MM.1S (cell line): ENCODE measurements around the gene KIRREL3.

Experiments
- DNase-seq: peaks from one replicate; pipeline ENCODE4 v3.0.0-alpha.2; 2015
- H2AFZ ChIP-seq: fragments of 300-600 bp; sonication (generic); 2 replicates; pipeline ENCODE4 v1.6.0; 2016; ENCODE audit warnings: antibody characterized with exemption, low read length
- H3F3A ChIP-seq: fragments of 300-600 bp; sonication (generic); 2 replicates; pipeline ENCODE4 v1.6.1; 2016; ENCODE audit warnings: mild to moderate bottlenecking, antibody characterized with exemption, low read length, moderate library complexity, mixed read lengths; ENCODE audit not compliant: insufficient read depth
- H3K27ac ChIP-seq: fragments of 300-600 bp; sonication (generic); 2 replicates; pipeline ENCODE4 v1.5.1; 2016; ENCODE audit warnings: mild to moderate bottlenecking, low read length
- H3K27me3 ChIP-seq: fragments of 300-600 bp; sonication (generic); replicated peaks from 2 replicates; pipeline ENCODE4 v1.6.0; 2016; ENCODE audit warnings: low read length; ENCODE audit not compliant: insufficient read depth
- H3K36me3 ChIP-seq: fragments of 300-600 bp; sonication (generic); replicated peaks from 2 replicates; pipeline ENCODE4 v1.6.1; 2016; ENCODE audit warnings: mild to moderate bottlenecking, low read length, mixed read lengths; ENCODE audit not compliant: insufficient read depth
- H3K4me1 ChIP-seq: fragments of 300-600 bp; sonication (generic); 2 replicates; pipeline ENCODE4 v1.6.1; 2016; ENCODE audit warnings: low read length, mixed read lengths
- H3K4me2 ChIP-seq: fragments of 300-600 bp; sonication (generic); 2 replicates; pipeline ENCODE4 v1.6.0; 2016; ENCODE audit warnings: low read depth, low read length
- H3K4me3 ChIP-seq: fragments of 300-600 bp; sonication (generic); 2 replicates; pipeline ENCODE4 v1.5.1; 2016; ENCODE audit warnings: low read length, mixed read lengths
- H3K79me2 ChIP-seq: fragments of 300-600 bp; sonication (generic); 2 replicates; pipeline ENCODE4 v1.6.1; 2016; ENCODE audit warnings: mixed run types, low read length, mixed read lengths
- H3K9ac ChIP-seq: fragments of 300-600 bp; sonication (generic); 2 replicates; pipeline ENCODE4 v1.6.1; 2016; ENCODE audit warnings: low read length, mixed read lengths
- H3K9me2 ChIP-seq: fragments of 300-600 bp; sonication (generic); replicated peaks from 2 replicates; pipeline ENCODE4 v1.6.1; 2016; ENCODE audit warnings: mild to moderate bottlenecking, low read length, mixed read lengths; ENCODE audit not compliant: insufficient read depth
- H3K9me3 ChIP-seq: fragments of 300-600 bp; sonication (generic); replicated peaks from 2 replicates; pipeline ENCODE4 v1.6.1; 2016; ENCODE audit warnings: mild to moderate bottlenecking, low read length, mixed read lengths; ENCODE audit not compliant: insufficient read depth
- H4K20me1 ChIP-seq: fragments of 300-600 bp; sonication (generic); 2 replicates; pipeline ENCODE4 v1.6.1; 2016; ENCODE audit warnings: mild to moderate bottlenecking, low read length, moderate library complexity, mixed read lengths; ENCODE audit not compliant: insufficient read depth
- EZH2 ChIP-seq: fragments of 300-600 bp; sonication (generic); optimal IDR thresholded peaks from 2 replicates; pipeline ENCODE3; 2017; ENCODE audit warnings: low read depth, mild to moderate bottlenecking, antibody characterized with exemption, low read length, mixed read lengths
- EZH2phosphoT487 ChIP-seq: fragments of 300-600 bp; sonication (generic); IDR thresholded peaks from 2 replicates; pipeline ENCODE4 v1.6.1; 2018; ENCODE audit warnings: antibody characterized with exemption, low read length
- TF ChIP-seq, protein P1 (sequence below): fragments of 300-600 bp; sonication (generic); IDR thresholded peaks from 2 replicates; pipeline ENCODE4 v1.5.1; 2016; ENCODE audit warnings: antibody characterized with exemption, low read length, mixed read lengths

KIRREL3 gene

DNA sequence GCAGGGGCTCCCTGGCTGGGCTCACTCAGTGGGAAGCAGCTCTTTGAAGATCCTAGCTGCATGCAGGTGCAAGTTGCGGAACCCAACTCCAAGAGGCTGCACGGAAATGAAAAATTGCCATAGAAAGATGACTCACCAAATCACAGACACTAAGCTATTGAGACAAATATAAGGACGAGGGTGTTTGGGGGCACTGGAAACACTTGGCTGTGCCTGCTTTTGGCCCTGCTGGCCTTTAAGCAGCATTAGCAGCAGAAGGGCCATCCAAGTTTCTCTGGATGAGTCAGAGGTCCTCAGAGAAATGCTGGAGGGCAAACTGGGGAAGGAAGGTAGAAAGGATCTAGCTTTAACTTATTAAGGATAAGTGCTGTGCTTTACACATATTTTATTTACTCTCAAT is 282.3 kb downstream of the KIRREL3 start:
- Histone ChIP-seq H3K27ac (no peak overlapping the region), H3F3A (no peaks in the 10 kb centered on the region), H3K4me3 (no peak overlapping the region), H3K9ac (no peak overlapping the region), H3K4me2 (no peak overlapping the region), H3K4me1 (no peaks in the 10 kb centered on the region), H4K20me1 (no peaks in the 10 kb centered on the region), H3K27me3 (no peaks in the 10 kb centered on the region), H2AFZ (no peak overlapping the region), H3K9me2 (no peaks in the 10 kb centered on the region), H3K36me3 (no peaks in the 10 kb centered on the region), H3K9me3 (no peaks in the 10 kb centered on the region), H3K79me2 (no peaks in the 10 kb centered on the region)
- TF ChIP-seq, protein P1, sequence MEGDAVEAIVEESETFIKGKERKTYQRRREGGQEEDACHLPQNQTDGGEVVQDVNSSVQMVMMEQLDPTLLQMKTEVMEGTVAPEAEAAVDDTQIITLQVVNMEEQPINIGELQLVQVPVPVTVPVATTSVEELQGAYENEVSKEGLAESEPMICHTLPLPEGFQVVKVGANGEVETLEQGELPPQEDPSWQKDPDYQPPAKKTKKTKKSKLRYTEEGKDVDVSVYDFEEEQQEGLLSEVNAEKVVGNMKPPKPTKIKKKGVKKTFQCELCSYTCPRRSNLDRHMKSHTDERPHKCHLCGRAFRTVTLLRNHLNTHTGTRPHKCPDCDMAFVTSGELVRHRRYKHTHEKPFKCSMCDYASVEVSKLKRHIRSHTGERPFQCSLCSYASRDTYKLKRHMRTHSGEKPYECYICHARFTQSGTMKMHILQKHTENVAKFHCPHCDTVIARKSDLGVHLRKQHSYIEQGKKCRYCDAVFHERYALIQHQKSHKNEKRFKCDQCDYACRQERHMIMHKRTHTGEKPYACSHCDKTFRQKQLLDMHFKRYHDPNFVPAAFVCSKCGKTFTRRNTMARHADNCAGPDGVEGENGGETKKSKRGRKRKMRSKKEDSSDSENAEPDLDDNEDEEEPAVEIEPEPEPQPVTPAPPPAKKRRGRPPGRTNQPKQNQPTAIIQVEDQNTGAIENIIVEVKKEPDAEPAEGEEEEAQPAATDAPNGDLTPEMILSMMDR = no peak
- no peak for TF ChIP-seq EZH2
- no peak for TF ChIP-seq EZH2phosphoT487
- no peak for DNase-seq

DNA sequence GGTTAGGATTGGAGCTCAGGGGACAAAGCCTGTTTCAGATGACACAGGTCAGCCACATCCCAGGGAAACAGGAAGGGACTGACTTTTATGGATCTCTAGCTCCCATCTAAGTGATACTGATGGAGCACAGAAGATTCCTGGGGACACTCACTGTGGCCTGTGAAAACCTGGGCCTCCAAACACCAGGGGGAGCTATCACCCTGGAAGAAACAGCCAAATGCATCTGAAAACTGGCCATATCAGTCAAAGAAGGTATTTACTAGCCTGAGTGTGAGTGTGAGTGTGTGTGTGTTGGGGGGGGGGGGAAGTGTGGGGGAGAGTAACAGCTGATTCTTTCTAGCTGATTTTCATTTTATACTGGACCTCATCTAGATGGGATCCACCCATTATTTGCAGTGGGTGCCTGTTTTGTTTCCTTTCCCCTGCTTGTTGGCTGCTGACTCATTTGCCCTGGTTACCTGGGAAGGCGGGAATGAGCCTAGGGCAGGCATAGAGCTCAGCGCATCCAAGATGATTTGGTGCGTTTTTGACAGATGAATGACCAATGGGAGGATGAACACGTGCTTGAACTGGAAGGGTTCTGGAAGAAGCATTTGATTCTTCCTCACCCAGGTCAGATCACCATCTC is 284.0 kb downstream of the KIRREL3 start:
- TF ChIP-seq, protein P1 = peak; percentile 80
- TF ChIP-seq EZH2phosphoT487 = no peak
- no peak for TF ChIP-seq EZH2
- Histone ChIP-seq H3K4me3 (no peak overlapping the region), H4K20me1 (no peaks in the 10 kb centered on the region), H3K27ac (no peak overlapping the region), H2AFZ (no peak overlapping the region), H3K4me1 (no peaks in the 10 kb centered on the region), H3K79me2 (no peaks in the 10 kb centered on the region), H3K9ac (no peak overlapping the region), H3K36me3 (no peaks in the 10 kb centered on the region), H3K9me3 (no peaks in the 10 kb centered on the region), H3K4me2 (no peak overlapping the region), H3K9me2 (no peaks in the 10 kb centered on the region), H3F3A (no peaks in the 10 kb centered on the region), H3K27me3 (no peaks in the 10 kb centered on the region)
- DNase-seq = peak; percentile 61

DNA sequence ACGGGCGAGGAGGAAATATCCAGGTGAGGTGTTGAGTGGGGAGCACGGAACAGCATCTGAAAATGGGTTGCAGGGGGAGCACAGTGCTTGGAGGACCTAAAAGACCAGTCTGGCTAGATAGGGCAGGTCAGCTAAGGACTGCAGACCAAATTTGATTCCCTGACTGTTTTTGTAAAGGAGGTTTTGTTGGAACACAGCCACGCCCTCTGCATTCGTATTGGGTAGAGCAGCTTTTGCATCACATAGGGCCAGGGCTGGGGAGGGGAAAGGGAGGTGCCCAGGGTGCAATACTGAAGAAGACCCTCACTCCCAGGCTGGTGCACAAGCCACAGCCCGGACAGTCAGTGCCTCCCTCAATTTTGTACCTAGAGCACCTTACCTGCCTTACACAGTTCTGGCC is 286.8 kb downstream of the KIRREL3 start:
- H3K79me2 ChIP-seq = no peaks in the 10 kb centered on the region

More for the DNA sequence above, 286.8 kb downstream of the KIRREL3 start:
- Histone ChIP-seq H3K36me3 (no peaks in the 10 kb centered on the region), H3K4me2 (no peak overlapping the region), H3K27me3 (no peaks in the 10 kb centered on the region), H3F3A (no peaks in the 10 kb centered on the region), H3K4me3 (no peak overlapping the region), H2AFZ (no peak overlapping the region), H3K27ac (no peak overlapping the region), H3K9me3 (no peaks in the 10 kb centered on the region), H4K20me1 (no peaks in the 10 kb centered on the region), H3K4me1 (no peaks in the 10 kb centered on the region), H3K9me2 (no peaks in the 10 kb centered on the region), H3K9ac (no peak overlapping the region)
- DNase-seq = no peak
- TF ChIP-seq EZH2phosphoT487 (no peak), EZH2 (no peak)
- TF ChIP-seq, protein P1 = no peak
